ENCODE measurements around the gene SYNGR2. TPM values are rescaled to one million over a fixed set of nuclear protein-coding genes. Genes with fewer than 3 reads are reported as not detected.
A peak's percentile ranks its signal among the peaks of the same experiment; 100 is the strongest.

Gene SYNGR2
- total and polyA plus RNA-seq, 2 donors (not counting 1 experiment from before 2014, with no cell fraction given): 390 to 442 TPM

- Histone ChIP-seq H2AFZ (ENCODE audit: insufficient read depth, low read depth, low read length, poor library complexity, severe bottlenecking) (no peak overlapping the region), H3K9ac (ENCODE audit: low read length) (peak overlapping the region; percentile 32), H3K9me3 (ENCODE audit: control extremely low read depth in 1 of 3, control insufficient read depth in 2 of 3, insufficient read depth in 1 of 3, low read length in 2 of 3) (no peaks in the 10 kb centered on the region), H3K4me2 (replicated peaks; ENCODE audit: low read depth, low read length, poor library complexity, severe bottlenecking) (peak overlapping the region; percentile 73), H3K27ac (ENCODE audit: low read length in 2 of 2) (peak overlapping the region; percentile 74 to 95), H3K27me3 (replicated peaks in 1 of 4; ENCODE audit: control extremely low read depth in 1 of 4, control insufficient read depth in 3 of 4, insufficient read depth in 4 of 4, low read length in 3 of 4) (no peaks in the 10 kb centered on the region), H3K4me3 (ENCODE audit: control extremely low read depth in 1 of 5, extremely low read depth in 1 of 5, insufficient read depth in 1 of 5, low read depth in 2 of 5, low read length in 4 of 5) (peak overlapping the region in 2 of 5 experiments; percentile 9 to 52), H4K20me1 (ENCODE audit: control insufficient read depth, insufficient read depth, low read length, poor library complexity, severe bottlenecking) (peaks cover 25% of the 10 kb centered on the region), H3K79me2 (ENCODE audit: control insufficient read depth, insufficient read depth, low read length) (peaks cover 43% of the 10 kb centered on the region), H3K4me1 (ENCODE audit: control insufficient read depth in 2 of 2, insufficient read depth in 2 of 2, low read length in 2 of 2) (peaks cover 78 to 83% of the 10 kb centered on the region in 2 donors), H3K36me3 (replicated peaks in 1 of 2; ENCODE audit: control extremely low read depth in 1 of 2, control insufficient read depth in 1 of 2, extremely low read depth in 1 of 2, insufficient read depth in 2 of 2, low read length in 1 of 2) (peaks cover 0 to 47% of the 10 kb centered on the region in 2 experiments)
- H3K27ac Mint-ChIP-seq: peak overlapping the region; percentile 89
- ATAC-seq (ENCODE audit: low read depth): peak; percentile 40
- WGBS (ENCODE audit: insufficient coverage): 60% methylated on average over 8 of the region's 11 CpGs
- DNase-seq: peak; percentile 76
- TF ChIP-seq EZH2 (IDR thresholded peaks at IDR 0.05; ENCODE audit: borderline replicate concordance, insufficient read depth, low read depth, low read length, poor library complexity, severe bottlenecking): no peak
- TF ChIP-seq, protein P1, sequence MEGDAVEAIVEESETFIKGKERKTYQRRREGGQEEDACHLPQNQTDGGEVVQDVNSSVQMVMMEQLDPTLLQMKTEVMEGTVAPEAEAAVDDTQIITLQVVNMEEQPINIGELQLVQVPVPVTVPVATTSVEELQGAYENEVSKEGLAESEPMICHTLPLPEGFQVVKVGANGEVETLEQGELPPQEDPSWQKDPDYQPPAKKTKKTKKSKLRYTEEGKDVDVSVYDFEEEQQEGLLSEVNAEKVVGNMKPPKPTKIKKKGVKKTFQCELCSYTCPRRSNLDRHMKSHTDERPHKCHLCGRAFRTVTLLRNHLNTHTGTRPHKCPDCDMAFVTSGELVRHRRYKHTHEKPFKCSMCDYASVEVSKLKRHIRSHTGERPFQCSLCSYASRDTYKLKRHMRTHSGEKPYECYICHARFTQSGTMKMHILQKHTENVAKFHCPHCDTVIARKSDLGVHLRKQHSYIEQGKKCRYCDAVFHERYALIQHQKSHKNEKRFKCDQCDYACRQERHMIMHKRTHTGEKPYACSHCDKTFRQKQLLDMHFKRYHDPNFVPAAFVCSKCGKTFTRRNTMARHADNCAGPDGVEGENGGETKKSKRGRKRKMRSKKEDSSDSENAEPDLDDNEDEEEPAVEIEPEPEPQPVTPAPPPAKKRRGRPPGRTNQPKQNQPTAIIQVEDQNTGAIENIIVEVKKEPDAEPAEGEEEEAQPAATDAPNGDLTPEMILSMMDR (IDR thresholded peaks at IDR 0.05): no peak
- intact Hi-C loops (cut with micrococcal nuclease): loop anchor here (1.0 kb wide), 1 partner anchor 18 kb away; no protein-coding TSS in a partner anchor
- H3K4me1 Mint-ChIP-seq: peaks cover 79% of the 10 kb centered on the region
- no peaks in the 10 kb centered on the region for H3K27me3 Mint-ChIP-seq
- ChIA-PET CTCF (interaction anchor here (0.8 to 19.2 kb wide), 6 partner anchors 10 to 62 kb away, joined by 3 to 357 read pairs (median 76); partner anchors contain the start of genes TMC6 and TMC8), POLR2A (interaction anchor here (0.6 to 19.6 kb wide), 4 partner anchors 21 to 87 kb away, joined by 3 to 432 read pairs (median 8); partner anchors contain the start of genes TMC6 and TMC8)
- H3K9me3 Mint-ChIP-seq (ENCODE audit: insufficient read depth): no peaks in the 10 kb centered on the region
- H3K4me3 Mint-ChIP-seq: peak overlapping the region; percentile 83
These were observed 4.8 kb downstream of the SYNGR2 start for GRCh38 chr17:78173097-78173715.

Measured in B cell (primary cell).